ENCODE results near the gene BMP10.

BMP10 gene

GRCh38 chr2:68857855-68858456, 13.2 kb downstream of the BMP10 start:
- ChIA-PET CTCF (interaction anchor here (0.7 to 5.1 kb wide), 13 partner anchors 9 to 394 kb away, joined by 3 to 26 read pairs (median 4); no protein-coding TSS in a partner anchor), POLR2A (no interaction called here)
- TF ChIP-seq CTCF (IDR thresholded peaks at IDR 0.05; ENCODE audit: control extremely low read depth, extremely low read depth, low read depth, missing control alignments) = no peak
- DNase-seq (ENCODE audit: extremely low spot score) = no peak

GRCh38 chr2:68857202-68857845, 13.9 kb downstream of the BMP10 start:
- CTCF ChIA-PET = interaction anchor here (0.7 to 5.1 kb wide), 11 partner anchors 8 to 394 kb away, joined by 3 to 26 read pairs (median 4); no protein-coding TSS in a partner anchor
- no peak for DNase-seq (ENCODE audit: extremely low spot score)
- TF ChIP-seq CTCF (IDR thresholded peaks at IDR 0.05; ENCODE audit: control extremely low read depth, extremely low read depth, low read depth, missing control alignments) = no peak
- POLR2A ChIA-PET = no interaction called here

- no peak for DNase-seq (ENCODE audit: extremely low spot score)
- TF ChIP-seq CTCF (IDR thresholded peaks at IDR 0.05; ENCODE audit: control extremely low read depth, extremely low read depth, low read depth, missing control alignments) = no peak
- ChIA-PET POLR2A (no interaction called here), CTCF (interaction anchor here (1.0 to 2.0 kb wide), 5 partner anchors 8 to 392 kb away, joined by 3 to 6 read pairs (median 4); no protein-coding TSS in a partner anchor)
Observed at GRCh38 chr2:68855550-68855949, 15.6 kb downstream of the BMP10 start.

DNA sequence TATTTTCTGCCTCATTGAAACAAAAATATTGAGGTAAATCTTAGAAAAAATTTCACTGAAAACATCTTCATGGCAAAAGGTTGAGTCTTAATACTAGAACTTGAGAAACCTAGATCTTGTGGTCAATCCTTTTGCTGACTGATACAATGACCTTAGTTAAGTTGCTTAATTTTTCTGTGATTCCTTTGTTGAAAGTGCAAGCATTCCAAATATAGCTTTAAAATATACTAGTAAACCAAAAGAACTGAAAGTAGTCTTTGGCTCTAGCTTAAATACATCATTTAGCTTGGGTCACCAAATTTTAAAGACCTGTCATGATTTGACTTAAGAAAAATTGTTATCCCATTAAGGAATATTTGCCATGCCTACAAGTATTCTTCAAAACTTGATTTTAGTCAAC, 16.7 kb downstream of the BMP10 start:
- POLR2A ChIA-PET = no interaction called here
- CTCF ChIA-PET = interaction anchor here (1.2 to 2.3 kb wide), 7 partner anchors 8 to 88 kb away, joined by 3 to 8 read pairs (median 5); no protein-coding TSS in a partner anchor

GRCh38 chr2:68853915-68854314, 17.3 kb downstream of the BMP10 start:
- ChIA-PET POLR2A (no interaction called here), CTCF (interaction anchor here (1.0 to 2.3 kb wide), 8 partner anchors 9 to 102 kb away, joined by 3 to 10 read pairs (median 4); no protein-coding TSS in a partner anchor)
- DNase-seq (ENCODE audit: extremely low spot score) = no peak
- no peak for TF ChIP-seq CTCF (IDR thresholded peaks at IDR 0.05; ENCODE audit: control extremely low read depth, extremely low read depth, low read depth, missing control alignments)

More for the DNA sequence above, 16.7 kb downstream of the BMP10 start:
- TF ChIP-seq CTCF (IDR thresholded peaks at IDR 0.05; ENCODE audit: control extremely low read depth, extremely low read depth, low read depth, missing control alignments) = no peak
- no peak for DNase-seq (ENCODE audit: extremely low spot score)

DNA sequence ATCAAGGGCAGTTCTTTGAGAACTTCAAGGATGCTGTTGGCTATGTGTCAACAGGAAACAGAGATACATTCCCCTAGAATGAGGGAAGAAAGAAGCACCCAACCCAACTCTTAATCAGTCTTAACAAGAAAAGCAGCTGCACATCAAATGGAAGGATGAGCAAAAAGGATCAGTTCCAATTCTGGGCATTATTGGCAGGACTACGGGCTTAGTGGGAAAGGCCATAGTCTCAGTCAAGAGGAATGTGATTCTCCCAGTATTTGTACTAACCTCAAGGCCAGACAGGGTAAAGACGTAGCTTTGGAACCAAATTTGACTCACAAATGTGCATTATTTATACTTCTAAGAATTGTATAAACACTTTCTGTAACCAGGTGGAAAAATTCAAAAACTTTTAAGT, 18.2 kb downstream of the BMP10 start:
- ChIA-PET CTCF (interaction anchor here (1.0 to 2.3 kb wide), 4 partner anchors 8 to 101 kb away, joined by 3 to 10 read pairs (median 6); no protein-coding TSS in a partner anchor), POLR2A (no interaction called here)
- no peak for DNase-seq (ENCODE audit: extremely low spot score)
- TF ChIP-seq CTCF (IDR thresholded peaks at IDR 0.05; ENCODE audit: control extremely low read depth, extremely low read depth, low read depth, missing control alignments) = no peak

Measured in GM10248 (cell line).